Spinal cord (tissue), 10 donors: Measurements from ENCODE around the gene MCU. TPM values are rescaled to one million over a fixed set of nuclear protein-coding genes. Genes with fewer than 3 reads are reported as not detected.

ENCODE experiments used
- DNase-seq, 6 donors: peaks; one replicate each; pipeline versions ENCODE4 v3.0.0 to v3.0.0-alpha.2; 2013 to 2015; ENCODE audit warnings: low spot score in 6 of 6, low read depth in 4 of 6
- H3K27ac ChIP-seq: one replicate; pipeline ENCODE4 v1.5.1; 2013; ENCODE audit warnings: low read depth, low read length, control low read depth
- H3K27me3 ChIP-seq: one replicate; pipeline ENCODE4 v1.6.1; 2013; ENCODE audit warnings: low read length; ENCODE audit not compliant: control insufficient read depth, insufficient read depth
- H3K36me3 ChIP-seq: one replicate; pipeline ENCODE4 v1.6.1; 2013; ENCODE audit warnings: low read length; ENCODE audit not compliant: control insufficient read depth, insufficient read depth
- H3K4me1 ChIP-seq: one replicate; pipeline ENCODE4 v1.6.1; 2013; ENCODE audit warnings: low read length; ENCODE audit not compliant: control insufficient read depth, insufficient read depth
- H3K4me3 ChIP-seq: one replicate; pipeline ENCODE4 v1.5.1; 2013; ENCODE audit warnings: low read depth, low read length, control low read depth
- H3K9me3 ChIP-seq: one replicate; pipeline ENCODE4 v1.6.1; 2013; ENCODE audit warnings: low read length; ENCODE audit not compliant: control insufficient read depth, insufficient read depth
- WGBS: methylation state at CpG from one replicate; pipeline ENCODE4 v1.1.5; 2013; ENCODE audit warnings: missing lambda C conversion rate; ENCODE audit not compliant: insufficient coverage; 5-methylcytosine and 5-hydroxymethylcytosine counted together
- polyA plus RNA-seq, 2 donors: library from polyadenylated mRNA; unstranded; fragments of 120-200 nt; gene quantifications; one replicate each; pipeline ENCODE4 v1.2.1, GENCODE V29; 2013; ENCODE audit not compliant: insufficient read length in 2 of 2
- total RNA-seq, 2 donors: library from RNA; depleted of rRNA in 1 of 2; stranded (reverse); fragments of 120-200 nt in 1 of 2; fragments of >200 nt in 1 of 2; gene quantifications; one replicate each; pipeline versions ENCODE4 v1.2.3 to v1.2.4, GENCODE V29; 2013 to 2014
- donor health status: healthy.

Gene MCU
- total and polyA plus RNA-seq, 4 donors, result 39.2 to 55.2 (median 42.2) TPM

DNA sequence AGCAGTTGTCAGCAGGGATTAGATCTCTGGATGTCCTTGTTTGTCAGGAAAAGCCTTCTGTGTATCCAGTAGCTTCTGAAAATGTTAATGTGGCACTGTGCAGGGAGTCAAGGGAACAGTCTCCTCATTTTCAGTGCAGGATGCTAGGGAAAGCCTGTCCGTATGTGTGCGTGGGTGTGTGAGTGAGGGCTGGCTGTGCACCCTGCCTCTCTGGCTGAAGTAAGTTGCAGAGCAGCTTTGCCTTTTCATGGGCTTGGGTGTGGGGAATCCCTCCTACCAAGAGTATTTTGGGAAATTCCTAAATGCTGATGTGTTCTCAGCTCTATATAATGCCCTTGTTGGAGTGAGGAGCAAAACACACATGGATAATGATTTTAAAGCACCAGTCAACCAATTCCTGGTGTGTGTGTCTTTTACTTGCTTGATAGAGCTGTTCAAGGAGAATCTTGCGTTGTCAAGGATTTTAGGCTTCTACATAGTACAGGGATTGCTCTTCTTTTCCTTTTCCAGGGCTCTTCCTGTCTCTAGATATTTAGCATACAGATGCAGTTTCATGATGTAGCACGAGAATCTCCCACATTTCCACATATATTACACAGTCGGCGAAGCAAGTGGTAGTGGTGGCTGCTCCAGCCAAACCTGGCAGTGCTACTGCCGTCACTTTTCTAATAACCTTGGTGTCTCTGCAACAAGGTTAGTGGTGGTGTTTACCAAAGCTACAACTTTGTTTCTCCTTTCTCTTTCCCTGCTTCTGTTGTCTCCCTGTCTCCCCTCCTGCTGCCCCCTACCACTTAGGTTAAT is 92.8 kb downstream of the MCU start:
- no peaks in the 10 kb centered on the region for H3K27me3 ChIP-seq
- H3K36me3 ChIP-seq, result no peaks in the 10 kb centered on the region
- peaks cover 7% of the 10 kb centered on the region for H3K4me1 ChIP-seq
- peak overlapping the region; percentile 82 for H3K27ac ChIP-seq
- H3K9me3 ChIP-seq, result no peaks in the 10 kb centered on the region
- H3K4me3 ChIP-seq, result peak overlapping the region; percentile 13
- WGBS, result 27% methylated on average over 2 of the region's 7 CpGs
- DNase-seq, result peak; percentile 59 to 93 (median 70)

DNA sequence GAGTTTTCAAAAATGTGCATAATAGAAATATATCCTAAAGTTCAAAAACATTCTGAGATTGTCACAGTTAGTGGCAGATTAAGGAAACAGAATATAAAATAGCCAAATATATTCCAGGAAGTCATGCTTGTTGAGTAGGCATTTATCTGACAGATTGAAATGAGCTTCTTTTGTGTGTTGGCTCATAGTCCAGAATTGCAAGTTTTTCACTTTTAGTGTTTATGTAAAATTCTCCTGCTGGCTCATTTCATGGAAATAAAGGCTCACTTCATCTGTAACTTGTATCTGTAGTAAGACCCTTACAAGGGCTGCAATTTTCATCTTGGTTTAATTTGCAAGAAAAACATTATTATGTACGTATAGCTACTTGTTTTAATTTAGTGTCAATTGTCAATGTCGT is 93.5 kb downstream of the MCU start:
- peak overlapping the region; percentile 82 for H3K27ac ChIP-seq
- H3K4me3 ChIP-seq, result peak overlapping the region; percentile 13
- peaks cover 7% of the 10 kb centered on the region for H3K4me1 ChIP-seq
- peak in 2 of 6 donors; percentile 28 to 60 for DNase-seq
- WGBS, result no CpG with 5 or more reads among the region's 2 CpGs
- H3K36me3 ChIP-seq, result no peaks in the 10 kb centered on the region
- H3K27me3 ChIP-seq, result no peaks in the 10 kb centered on the region
- H3K9me3 ChIP-seq, result no peaks in the 10 kb centered on the region

DNA sequence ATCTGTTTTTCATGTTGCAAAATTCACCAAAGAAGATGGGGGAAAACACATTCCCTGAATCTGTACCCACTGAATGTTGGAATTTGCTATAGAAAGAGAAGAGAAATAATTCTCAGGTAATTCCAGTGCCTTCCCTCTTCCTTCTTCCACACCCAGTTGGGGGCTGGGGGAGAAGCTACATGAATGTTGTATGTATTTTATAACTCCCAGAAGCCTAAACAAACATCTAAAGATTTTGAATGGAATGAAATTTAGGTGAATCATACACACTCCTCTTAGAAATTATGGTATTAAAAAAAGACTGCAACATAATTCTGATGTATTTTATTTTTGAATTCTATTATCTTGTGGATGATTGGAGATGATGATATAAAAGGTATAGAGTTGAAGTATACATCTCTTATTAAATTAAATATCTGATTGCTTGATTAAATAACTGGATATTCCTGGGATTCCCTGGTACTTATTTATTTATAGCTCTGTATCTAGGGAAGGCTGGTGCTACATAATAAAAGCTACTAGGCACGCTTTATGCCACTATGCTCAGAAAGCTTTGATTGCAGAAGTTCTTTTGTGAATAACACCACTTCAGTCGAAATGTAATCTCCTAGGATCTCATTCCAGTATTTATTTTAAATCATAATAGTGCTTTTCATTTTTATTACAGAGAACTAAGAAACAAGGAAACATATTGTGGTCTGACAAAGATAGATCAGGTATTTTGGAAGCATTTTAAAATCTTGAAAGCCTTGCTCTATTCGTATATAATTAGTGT is 98.5 kb downstream of the MCU start:
- H3K27ac ChIP-seq, result no peak overlapping the region
- H3K4me1 ChIP-seq, result no peaks in the 10 kb centered on the region
- peak in 1 of 6 donors; percentile 53 for DNase-seq
- no peaks in the 10 kb centered on the region for H3K27me3 ChIP-seq
- H3K4me3 ChIP-seq, result no peak overlapping the region
- no peaks in the 10 kb centered on the region for H3K9me3 ChIP-seq
- no peaks in the 10 kb centered on the region for H3K36me3 ChIP-seq
- no CpG with 5 or more reads among the region's 3 CpGs for WGBS

DNA sequence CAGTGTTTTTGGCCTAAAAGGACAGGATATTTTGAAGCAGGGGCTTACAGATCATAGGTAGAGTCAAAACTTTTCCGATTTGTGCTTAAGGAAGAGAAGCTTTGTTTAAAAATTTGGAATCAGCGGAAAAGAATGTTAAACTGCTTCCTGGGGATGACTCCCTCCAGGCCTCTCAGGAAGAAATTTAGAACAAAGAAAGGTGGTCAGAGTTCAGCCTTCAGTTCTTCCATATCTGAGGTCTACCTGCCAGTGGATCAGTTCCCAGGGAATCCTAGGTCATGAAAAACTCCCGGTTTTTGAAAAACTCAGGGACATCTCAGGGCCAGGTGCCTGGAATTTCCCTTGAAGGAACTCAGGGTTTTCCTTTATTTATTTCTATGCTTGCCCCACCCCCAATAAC is 100.3 kb downstream of the MCU start:
- H3K4me1 ChIP-seq, result no peaks in the 10 kb centered on the region
- peak overlapping the region; percentile 47 for H3K27ac ChIP-seq
- H3K27me3 ChIP-seq, result no peaks in the 10 kb centered on the region
- H3K9me3 ChIP-seq, result no peaks in the 10 kb centered on the region
- WGBS, result 88% methylated on average over 3 of the region's 3 CpGs
- no peak overlapping the region for H3K4me3 ChIP-seq
- no peak for DNase-seq
- H3K36me3 ChIP-seq, result no peaks in the 10 kb centered on the region

DNA sequence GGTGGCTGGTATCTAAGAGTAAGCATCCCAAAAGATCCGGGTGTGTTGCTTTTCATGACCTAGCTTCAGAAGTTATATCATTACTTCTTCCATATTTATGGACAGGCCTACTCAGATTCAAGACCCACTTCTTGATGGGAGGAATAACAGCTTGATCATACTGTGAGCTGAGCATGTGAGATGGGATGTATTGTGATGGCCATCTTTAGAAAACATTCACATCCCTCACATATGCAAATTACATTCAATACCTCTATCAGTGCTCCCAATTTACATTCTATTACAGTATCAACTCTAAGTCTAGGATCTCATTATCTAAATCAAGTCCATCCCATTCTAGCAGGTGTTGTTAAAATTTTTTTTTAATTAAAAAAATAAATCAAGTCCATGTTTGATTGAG is 101.8 kb downstream of the MCU start:
- H3K9me3 ChIP-seq, result no peaks in the 10 kb centered on the region
- H3K36me3 ChIP-seq, result no peaks in the 10 kb centered on the region
- no peak overlapping the region for H3K4me3 ChIP-seq
- no peaks in the 10 kb centered on the region for H3K27me3 ChIP-seq
- no peak for DNase-seq
- H3K4me1 ChIP-seq, result no peaks in the 10 kb centered on the region
- WGBS, result no CpG with 5 or more reads among the region's 1 CpG
- H3K27ac ChIP-seq, result no peak overlapping the region

DNA sequence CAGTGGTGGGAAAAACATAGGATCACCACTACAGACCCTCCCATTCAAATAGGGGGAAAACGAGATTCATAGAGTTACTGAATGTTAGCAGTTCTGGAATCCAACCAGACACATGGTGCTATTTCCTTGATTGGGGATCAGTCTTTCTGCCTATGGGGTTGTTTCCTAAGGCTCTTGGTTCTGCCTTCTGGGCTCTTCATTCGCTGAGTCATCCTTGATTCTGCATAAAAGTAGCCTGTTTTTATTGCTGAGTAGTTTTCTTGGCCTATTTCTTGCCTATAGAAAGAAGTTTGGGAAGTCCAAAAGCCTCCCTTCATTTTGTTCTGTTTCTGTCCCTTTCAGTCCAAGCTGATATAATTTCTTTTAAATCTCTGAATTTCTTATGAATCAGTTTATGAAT is 102.3 kb downstream of the MCU start:
- Histone ChIP-seq H3K4me1 (no peaks in the 10 kb centered on the region), H3K27ac (no peak overlapping the region), H3K27me3 (no peaks in the 10 kb centered on the region), H3K36me3 (no peaks in the 10 kb centered on the region), H3K9me3 (no peaks in the 10 kb centered on the region), H3K4me3 (no peak overlapping the region)
- WGBS, result no CpG with 5 or more reads among the region's 2 CpGs
- no peak for DNase-seq

DNA sequence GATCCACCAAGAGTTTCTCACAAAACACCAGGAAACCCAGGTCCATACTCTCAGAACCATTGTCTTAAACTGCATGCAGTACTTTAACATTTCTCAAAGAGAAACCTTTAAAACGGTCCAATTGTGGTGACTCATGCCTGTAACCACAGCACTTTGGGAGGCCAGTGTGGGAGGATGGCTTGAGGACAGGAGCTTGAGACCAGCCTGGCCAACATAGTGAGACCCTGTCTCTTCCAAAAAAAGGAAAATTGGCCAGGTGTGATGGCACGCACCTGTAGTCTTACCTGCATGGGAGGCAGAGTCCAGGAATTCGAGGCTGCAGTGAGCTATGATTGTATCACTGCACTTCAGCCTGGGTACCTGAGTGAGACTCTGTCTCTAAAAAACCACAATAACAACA is 104.1 kb downstream of the MCU start:
- DNase-seq, result no peak
- Histone ChIP-seq H3K4me1 (no peaks in the 10 kb centered on the region), H3K9me3 (no peaks in the 10 kb centered on the region), H3K27ac (no peak overlapping the region), H3K36me3 (no peaks in the 10 kb centered on the region), H3K27me3 (no peaks in the 10 kb centered on the region), H3K4me3 (no peak overlapping the region)
- 94% methylated on average over 2 of the region's 3 CpGs for WGBS

DNA sequence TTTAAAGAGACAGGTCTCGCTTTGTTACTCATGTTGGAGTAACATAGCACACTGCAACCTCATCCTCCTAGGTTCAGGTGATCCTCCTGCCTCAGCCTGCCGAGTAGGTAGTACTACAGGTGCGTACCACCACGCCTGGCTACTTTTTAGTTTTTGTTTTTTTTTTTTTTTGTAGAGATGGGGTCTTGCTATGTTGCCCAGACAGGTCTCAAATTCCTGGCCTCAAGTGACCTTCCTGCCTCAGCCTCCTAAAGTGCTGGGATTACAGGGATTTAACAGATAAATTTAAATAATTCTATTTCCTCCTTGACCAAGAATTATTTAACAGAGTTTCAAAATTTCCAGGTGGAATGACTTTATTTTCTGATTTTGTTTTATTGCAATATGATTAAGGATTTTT is 104.6 kb downstream of the MCU start:
- Histone ChIP-seq H3K9me3 (no peaks in the 10 kb centered on the region), H3K27me3 (no peaks in the 10 kb centered on the region), H3K4me3 (no peak overlapping the region), H3K4me1 (no peaks in the 10 kb centered on the region), H3K36me3 (no peaks in the 10 kb centered on the region), H3K27ac (no peak overlapping the region)
- no CpG with 5 or more reads among the region's 4 CpGs for WGBS
- DNase-seq, result no peak

DNA sequence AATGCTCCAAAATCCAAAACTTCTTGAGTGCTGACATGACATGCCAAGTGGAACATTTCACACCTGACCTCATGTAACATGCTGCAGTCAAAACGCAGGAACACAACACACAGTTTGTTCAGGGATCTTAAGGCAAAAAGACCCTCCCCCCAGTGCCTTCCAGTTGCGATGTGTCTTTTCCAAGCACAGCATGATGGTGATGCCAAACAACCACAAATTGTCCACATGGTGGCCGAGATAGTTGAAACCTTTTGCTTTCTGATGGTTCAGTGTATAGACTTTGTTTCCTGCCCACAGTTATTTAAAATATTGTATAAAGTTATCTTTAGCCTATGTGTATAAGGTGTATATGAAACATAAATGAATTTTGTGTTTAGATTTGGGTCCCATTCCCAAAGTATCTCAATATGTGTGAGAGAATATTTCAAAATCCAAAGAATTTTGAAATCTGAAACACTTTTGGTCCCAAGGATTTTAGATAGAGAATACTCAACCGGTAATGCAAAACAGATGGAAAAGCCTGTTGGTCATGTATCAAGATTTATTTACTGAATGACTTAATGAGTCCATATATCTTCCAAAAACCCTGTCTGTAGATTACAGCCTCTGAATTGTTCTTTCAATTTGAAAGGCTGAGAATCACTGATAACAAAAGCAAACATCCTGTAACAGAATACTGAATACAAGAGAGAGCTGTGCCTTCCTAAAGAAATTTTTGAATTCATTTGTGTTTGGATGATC is 108.2 kb downstream of the MCU start:
- no peak overlapping the region for H3K27ac ChIP-seq
- no peak overlapping the region for H3K4me3 ChIP-seq
- WGBS, result 33% methylated on average over 1 of the region's 4 CpGs
- no peaks in the 10 kb centered on the region for H3K9me3 ChIP-seq
- no peaks in the 10 kb centered on the region for H3K4me1 ChIP-seq
- DNase-seq, result no peak
- H3K27me3 ChIP-seq, result no peaks in the 10 kb centered on the region
- H3K36me3 ChIP-seq, result no peaks in the 10 kb centered on the region
